D721Med (cell line): Measurements from ENCODE around the gene ABHD11.

Source experiments
- DNase-seq: peaks from one replicate; pipeline ENCODE4 v3.0.0; 2011; ENCODE audit warnings: low spot score; ENCODE audit not compliant: insufficient read length
- FAIRE-seq: peaks from 2 replicates; lab custom pipeline; 2011; peaks lifted over from hg19 to GRCh38; lab: Jason Lieb, UNC
- CTCF ChIP-seq: IDR thresholded peaks from 2 replicates; pipeline ENCODE4 v1.5.1; 2012; ENCODE audit warnings: mild to moderate bottlenecking, control low read depth; ENCODE audit not compliant: insufficient read depth; ENCODE audit errors: missing control alignments

Gene ABHD11

GRCh38 chr7:73696372-73696771 is 42.2 kb downstream of the ABHD11 start:
- no peak for TF ChIP-seq CTCF
- DNase-seq = no peak
- FAIRE-seq = no peak

GRCh38 chr7:73690646-73691045 is 48.0 kb downstream of the ABHD11 start:
- no peak for DNase-seq
- no peak for FAIRE-seq

GRCh38 chr7:73688288-73688687 is 50.3 kb downstream of the ABHD11 start:
- FAIRE-seq (no peak), DNase-seq (no peak)
- no peak for TF ChIP-seq CTCF

More at GRCh38 chr7:73690646-73691045, 48.0 kb downstream of the ABHD11 start:
- TF ChIP-seq CTCF = no peak
